Panc1 (cell line): ENCODE measurements around the gene NQO1. TPM values are rescaled to one million over a fixed set of nuclear protein-coding genes. Genes with fewer than 3 reads are reported as not detected.

Experiments
- ATAC-seq: fragments of 200-7000 bp; cut with Tn5 transposase; 2 replicates; pipeline ENCODE4 v1.9.1; 2020; ENCODE audit warnings: mild to moderate bottlenecking, moderate library complexity
- BruUV-seq: library from RNA; stranded (reverse); fragments of 400-500 nt; replicated peaks from 2 replicates; lab custom pipeline; 2021; lab: Mats Ljungman, UMichigan
- CTCF ChIA-PET: fragments of 300-600 bp; sonication (Branson Sonifier 250); formaldehyde crosslinking; loops from one replicate; lab custom pipeline; 2022; ENCODE audit warnings: antibody characterized with exemption; lab: Charles Lee
- POLR2A ChIA-PET: fragments of 300-600 bp; sonication (Branson Sonifier 250); formaldehyde crosslinking; loops from one replicate; lab custom pipeline; 2022; ENCODE audit warnings: antibody characterized with exemption; lab: Charles Lee
- DNase-seq: peaks from one replicate; pipeline ENCODE4 v3.0.0-alpha.2; 2010; ENCODE audit warnings: low read depth, low spot score
- H3K27ac ChIP-seq: 2 replicates; pipeline ENCODE4 v1.5.1; 2011; ENCODE audit warnings: mild to moderate bottlenecking, low read length, inconsistent platforms
- H3K27me3 ChIP-seq: fragments of 200-500 bp; sonication (Bioruptor generic); 2 replicates; pipeline ENCODE4 v1.6.0; 2014; ENCODE audit warnings: low read length, inconsistent platforms; ENCODE audit not compliant: control insufficient read depth, insufficient read depth
- H3K36me3 ChIP-seq: fragments of 200-500 bp; sonication (Bioruptor generic); 2 replicates; pipeline ENCODE4 v1.5.1; 2014; ENCODE audit warnings: inconsistent platforms, mild to moderate bottlenecking, low read length, moderate library complexity; ENCODE audit not compliant: control insufficient read depth, insufficient read depth
- H3K4me1 ChIP-seq: 2 replicates; pipeline ENCODE4 v1.5.1; 2011; ENCODE audit warnings: inconsistent platforms, mild to moderate bottlenecking, low read length, moderate library complexity; ENCODE audit not compliant: control insufficient read depth, insufficient read depth
- H3K4me3 ChIP-seq, 2 experiments: 2 replicates each; pipeline ENCODE4 v1.5.1; 2011 to 2012; ENCODE audit warnings: low read depth in 2 of 2, low read length in 2 of 2, mild to moderate bottlenecking in 2 of 2, inconsistent platforms in 1 of 2, moderate library complexity in 1 of 2
- H3K9me3 ChIP-seq: fragments of 200-500 bp; sonication (Bioruptor generic); 2 replicates; pipeline ENCODE4 v1.5.1; 2014; ENCODE audit warnings: low read depth, mild to moderate bottlenecking, inconsistent platforms, low read length, moderate library complexity; ENCODE audit not compliant: control insufficient read depth, insufficient read depth
- POLR2AphosphoS5 ChIP-seq: IDR thresholded peaks from 2 replicates; pipeline ENCODE4 v1.6.1; 2012; ENCODE audit warnings: mild to moderate bottlenecking, low read depth, low read length, moderate library complexity
- SIN3A ChIP-seq: IDR thresholded peaks from 2 replicates; pipeline ENCODE4 v1.6.1; 2012; ENCODE audit warnings: low read depth, mild to moderate bottlenecking, low read length, moderate library complexity, borderline replicate concordance; ENCODE audit not compliant: insufficient read depth
- TCF7L2 ChIP-seq: IDR thresholded peaks from 2 replicates; pipeline ENCODE4 v1.6.1; 2011; ENCODE audit warnings: mild to moderate bottlenecking, low read depth, low read length, inconsistent platforms
- in situ Hi-C: cut with HindIII; loops from 2 replicates; pipeline ENCODE4 v1.10.0; 2016; ENCODE audit warnings: low sequenced_read_pairs, low pct_unique_long_range_greater_than_20kb
- intact Hi-C: fragments of 100-400 bp; cut with micrococcal nuclease; formaldehyde crosslinking; loops from one replicate; pipeline ENCODE4 v1.10.0; 2022; ENCODE audit not compliant: unreplicated experiment
- total RNA-seq: library from RNA; stranded (reverse); gene quantifications from one replicate; pipeline ENCODE4 v1.2.1, GENCODE V29; 2021; ENCODE audit not compliant: unreplicated experiment
- TF ChIP-seq, protein P1 (sequence below): fragments of 450-650 bp; IDR thresholded peaks from 2 replicates; pipeline ENCODE4 v1.5.1; 2017; ENCODE audit warnings: mild to moderate bottlenecking
- TF ChIP-seq, protein P2 (sequence below), 2 experiments: IDR thresholded peaks; 2 replicates each; pipeline ENCODE4 v1.6.1; 2011 to 2012; ENCODE audit warnings: low read depth in 2 of 2, control low read depth in 1 of 2, low read length in 1 of 2, mild to moderate bottlenecking in 1 of 2, moderate library complexity in 1 of 2; ENCODE audit not compliant: insufficient read depth in 1 of 2

Gene NQO1
- total RNA-seq, 1 experiment from 2014 or later = 147 TPM

DNA sequence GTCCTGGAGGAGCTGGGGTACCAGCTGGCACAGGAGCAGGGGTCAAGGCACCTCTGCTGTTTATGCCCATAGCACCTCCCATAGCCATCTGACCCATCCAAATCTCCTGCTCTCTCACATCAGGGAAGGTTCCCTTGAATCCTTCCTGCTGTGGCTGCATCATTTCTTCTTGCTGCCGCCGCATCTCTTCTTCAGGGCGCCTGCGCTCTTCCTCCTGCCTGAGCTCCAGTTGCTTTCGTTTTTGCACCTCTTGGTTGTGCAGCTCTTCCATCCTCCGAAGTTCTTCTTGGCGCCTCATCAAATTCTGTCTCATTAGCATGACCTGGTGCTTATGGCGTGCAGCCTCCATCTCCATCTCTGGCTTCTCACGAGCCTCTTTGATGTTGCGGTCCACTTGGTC, 30.3 kb upstream of the NQO1 start:
- ChIA-PET CTCF (no interaction called here), POLR2A (no interaction called here)
- 0 out of 2 replicates have a peak, but pooled peaks cover 5% of the 10 kb centered on the region for H3K4me1 ChIP-seq
- H3K27ac ChIP-seq = no peak overlapping the region
- no TSS peak for BruUV-seq
- intact Hi-C loops (no loop called here), in situ Hi-C loops (no loop called here)
- ATAC-seq (no peak), DNase-seq (no peak)
- TF ChIP-seq, protein P1, sequence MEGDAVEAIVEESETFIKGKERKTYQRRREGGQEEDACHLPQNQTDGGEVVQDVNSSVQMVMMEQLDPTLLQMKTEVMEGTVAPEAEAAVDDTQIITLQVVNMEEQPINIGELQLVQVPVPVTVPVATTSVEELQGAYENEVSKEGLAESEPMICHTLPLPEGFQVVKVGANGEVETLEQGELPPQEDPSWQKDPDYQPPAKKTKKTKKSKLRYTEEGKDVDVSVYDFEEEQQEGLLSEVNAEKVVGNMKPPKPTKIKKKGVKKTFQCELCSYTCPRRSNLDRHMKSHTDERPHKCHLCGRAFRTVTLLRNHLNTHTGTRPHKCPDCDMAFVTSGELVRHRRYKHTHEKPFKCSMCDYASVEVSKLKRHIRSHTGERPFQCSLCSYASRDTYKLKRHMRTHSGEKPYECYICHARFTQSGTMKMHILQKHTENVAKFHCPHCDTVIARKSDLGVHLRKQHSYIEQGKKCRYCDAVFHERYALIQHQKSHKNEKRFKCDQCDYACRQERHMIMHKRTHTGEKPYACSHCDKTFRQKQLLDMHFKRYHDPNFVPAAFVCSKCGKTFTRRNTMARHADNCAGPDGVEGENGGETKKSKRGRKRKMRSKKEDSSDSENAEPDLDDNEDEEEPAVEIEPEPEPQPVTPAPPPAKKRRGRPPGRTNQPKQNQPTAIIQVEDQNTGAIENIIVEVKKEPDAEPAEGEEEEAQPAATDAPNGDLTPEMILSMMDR = no peak
- TF ChIP-seq, protein P2, sequence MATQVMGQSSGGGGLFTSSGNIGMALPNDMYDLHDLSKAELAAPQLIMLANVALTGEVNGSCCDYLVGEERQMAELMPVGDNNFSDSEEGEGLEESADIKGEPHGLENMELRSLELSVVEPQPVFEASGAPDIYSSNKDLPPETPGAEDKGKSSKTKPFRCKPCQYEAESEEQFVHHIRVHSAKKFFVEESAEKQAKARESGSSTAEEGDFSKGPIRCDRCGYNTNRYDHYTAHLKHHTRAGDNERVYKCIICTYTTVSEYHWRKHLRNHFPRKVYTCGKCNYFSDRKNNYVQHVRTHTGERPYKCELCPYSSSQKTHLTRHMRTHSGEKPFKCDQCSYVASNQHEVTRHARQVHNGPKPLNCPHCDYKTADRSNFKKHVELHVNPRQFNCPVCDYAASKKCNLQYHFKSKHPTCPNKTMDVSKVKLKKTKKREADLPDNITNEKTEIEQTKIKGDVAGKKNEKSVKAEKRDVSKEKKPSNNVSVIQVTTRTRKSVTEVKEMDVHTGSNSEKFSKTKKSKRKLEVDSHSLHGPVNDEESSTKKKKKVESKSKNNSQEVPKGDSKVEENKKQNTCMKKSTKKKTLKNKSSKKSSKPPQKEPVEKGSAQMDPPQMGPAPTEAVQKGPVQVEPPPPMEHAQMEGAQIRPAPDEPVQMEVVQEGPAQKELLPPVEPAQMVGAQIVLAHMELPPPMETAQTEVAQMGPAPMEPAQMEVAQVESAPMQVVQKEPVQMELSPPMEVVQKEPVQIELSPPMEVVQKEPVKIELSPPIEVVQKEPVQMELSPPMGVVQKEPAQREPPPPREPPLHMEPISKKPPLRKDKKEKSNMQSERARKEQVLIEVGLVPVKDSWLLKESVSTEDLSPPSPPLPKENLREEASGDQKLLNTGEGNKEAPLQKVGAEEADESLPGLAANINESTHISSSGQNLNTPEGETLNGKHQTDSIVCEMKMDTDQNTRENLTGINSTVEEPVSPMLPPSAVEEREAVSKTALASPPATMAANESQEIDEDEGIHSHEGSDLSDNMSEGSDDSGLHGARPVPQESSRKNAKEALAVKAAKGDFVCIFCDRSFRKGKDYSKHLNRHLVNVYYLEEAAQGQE (IDR thresholded peaks at IDR 0.05; ENCODE audit: insufficient read depth in 1 of 2, low read depth in 2 of 2, low read length in 1 of 2) = no peak
- TF ChIP-seq SIN3A = no peak
- TF ChIP-seq TCF7L2 = no peak
- TF ChIP-seq POLR2AphosphoS5 = no peak
- H3K36me3 ChIP-seq = peaks cover 5% of the 10 kb centered on the region
- H3K4me3 ChIP-seq = peak overlapping the region; percentile 13 to 41; a peak in 3 of 4 replicates
- H3K27me3 ChIP-seq = no peaks in the 10 kb centered on the region
- H3K9me3 ChIP-seq = no peaks in the 10 kb centered on the region

DNA sequence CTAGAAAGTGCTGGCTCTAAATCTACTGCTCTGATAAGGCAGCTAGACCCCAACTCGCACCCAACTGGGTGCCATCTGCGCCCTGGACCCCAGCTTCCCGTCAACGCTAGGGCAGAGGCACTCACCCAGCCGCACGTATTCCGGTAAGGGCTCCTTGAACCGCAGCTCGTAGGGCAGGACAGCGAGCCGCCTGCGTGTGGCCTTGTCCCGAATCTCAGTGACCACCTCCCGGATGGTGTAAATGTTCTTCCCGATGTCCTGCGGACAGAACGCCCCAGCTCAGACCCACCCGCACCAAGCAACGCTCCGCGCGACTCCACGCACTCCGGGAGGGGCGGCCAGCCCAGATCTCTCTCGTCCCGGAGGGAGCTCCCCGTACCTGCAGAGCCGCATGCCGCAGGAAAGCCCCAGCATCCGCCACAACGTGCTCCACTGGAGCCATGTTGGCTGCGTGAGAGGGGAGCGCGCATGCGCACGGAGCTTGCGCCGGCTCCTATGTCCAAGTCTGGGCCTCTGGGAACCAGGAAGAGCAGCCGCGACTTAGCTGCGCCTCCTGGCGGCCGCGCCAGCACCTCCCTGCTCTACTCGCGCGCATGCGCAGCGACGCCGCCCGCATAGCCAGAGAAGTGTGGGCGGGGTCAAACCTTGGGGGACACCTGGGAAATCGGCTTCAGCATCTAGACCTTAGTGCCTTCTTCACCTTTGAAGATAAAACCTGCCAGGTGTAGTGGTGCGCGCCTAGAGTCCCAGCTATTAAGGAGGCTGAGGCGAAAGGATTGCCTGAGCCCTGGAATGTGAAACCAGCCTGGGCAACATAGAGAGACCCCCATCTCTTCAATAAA, 28.3 kb upstream of the NQO1 start, which contains the start of gene NOB1:
TSS of gene NOB1 (minus strand) at position 458 of the 842 bp plus-strand sequence. CDS start at position 442, 16 bp downstream.
- intact Hi-C loops (loop anchor here (5.0 kb wide), 1 partner anchor 42 kb away; no protein-coding TSS in a partner anchor), in situ Hi-C loops (no loop called here)
- Histone ChIP-seq H3K4me3 (peak within 1 kb of the TSS; percentile 97 to 99), H3K27ac (peak within 1 kb of the TSS; percentile 94), H3K4me1 (0 out of 2 replicates have a peak, but pooled peaks cover 5% of the 10 kb centered on the region), H3K9me3 (no peaks in the 10 kb centered on the region), H3K27me3 (no peaks in the 10 kb centered on the region), H3K36me3 (peaks cover 9% of the 10 kb centered on the region)
- CTCF ChIA-PET = interaction anchor here (0.9 to 1.1 kb wide), 2 partner anchors 28 to 41 kb away, joined by 3 read pairs; partner anchors contain the start of gene NQO1
- POLR2A ChIA-PET = interaction anchor here (0.5 to 1.1 kb wide), 3 partner anchors 21 to 114 kb away, joined by 3 to 4 read pairs (median 4); no protein-coding TSS in a partner anchor
- no TSS peak for BruUV-seq
- DNase-seq (peak; percentile 89), ATAC-seq (peak; percentile 97)
- TF ChIP-seq SIN3A = peak; percentile 38; the same call in 1 of the 2 replicates
- TF ChIP-seq, protein P1 = peak; percentile 98
- peak; percentile 96 for TF ChIP-seq POLR2AphosphoS5
- no peak for TF ChIP-seq TCF7L2
